Stimulated activated CD4-positive, alpha-beta T cell treated with anti-CD3 and anti-CD28 coated beads, TNF-alpha, amount 100 ng/mL, for 1 hour (primary cell): Measurements from ENCODE around the gene TTC29.

Source experiments
- DNase-seq, 3 donors: peaks; one replicate each; pipeline ENCODE4 v3.0.0-alpha.2; 2020; ENCODE audit warnings: low read depth in 3 of 3, low spot score in 1 of 3

TTC29 gene

DNA sequence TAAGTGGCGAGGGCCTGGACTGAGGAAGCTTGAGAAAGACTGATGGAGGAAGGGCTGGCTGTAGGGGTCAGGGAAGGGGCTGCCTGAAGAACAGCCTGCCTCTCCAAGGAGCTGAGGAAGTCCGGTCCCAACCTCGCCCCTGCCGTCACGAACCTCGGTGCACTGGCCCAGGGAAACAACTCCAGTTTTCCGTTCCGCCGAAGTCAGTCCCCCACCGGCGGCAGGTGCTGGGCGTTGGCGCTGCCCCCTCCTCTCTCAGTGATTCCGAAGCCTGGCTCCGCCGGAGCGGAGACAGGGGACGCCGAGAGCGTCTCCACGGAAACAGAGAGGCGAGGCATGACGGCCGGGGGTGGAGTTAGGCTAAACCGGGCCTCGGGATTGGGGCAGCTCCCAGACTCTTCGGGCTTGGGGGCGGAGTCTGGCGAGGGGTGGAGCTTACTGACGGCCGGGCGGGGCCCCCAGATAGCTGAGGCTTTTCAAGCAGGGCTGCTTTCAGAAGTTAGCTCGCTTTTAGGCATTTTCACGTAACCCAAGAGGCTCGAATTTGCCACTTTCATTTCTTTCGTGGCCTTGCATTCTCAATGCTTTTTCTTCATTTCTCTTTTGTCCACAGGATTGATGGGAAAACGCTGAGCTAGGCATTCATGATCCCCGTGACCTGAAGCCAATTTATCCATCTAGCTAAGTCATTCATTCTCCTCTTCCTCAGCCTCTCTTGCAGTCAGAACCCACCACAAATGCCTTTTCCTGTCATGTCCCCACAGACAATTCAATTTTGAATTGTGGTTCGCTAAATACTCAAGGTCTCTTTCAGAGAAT lies at the start of gene TTC29:
TTC29 (minus strand) TSS at position 309 of the 819 bp plus-strand sequence. CDS start 5,969 bp downstream, outside the sequence.
- peak; percentile 37 to 81 (median 60) for DNase-seq

GRCh38 chr4:146981651-146982050 lies 36.0 kb upstream of the TTC29 start:
- DNase-seq, result no peak

DNA sequence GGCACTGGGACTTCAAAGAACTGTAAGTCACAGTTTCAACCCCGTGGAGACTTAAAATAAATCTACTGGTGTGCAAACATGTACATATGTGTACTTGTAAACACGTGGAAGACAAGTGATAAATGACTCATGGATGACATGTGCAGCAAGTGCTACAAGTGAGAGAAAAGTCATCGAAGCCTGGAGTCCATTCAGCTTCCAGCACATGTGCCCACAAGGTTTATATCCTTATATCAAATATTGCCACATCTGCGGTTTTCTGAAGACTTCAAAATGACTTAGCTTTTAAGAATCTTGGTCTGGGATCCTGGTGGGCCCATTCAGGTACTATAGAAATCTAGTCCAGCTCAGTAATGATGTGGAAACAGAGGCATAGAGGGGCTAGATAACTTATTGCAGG lies 33.0 kb upstream of the TTC29 start:
- no peak for DNase-seq

DNA sequence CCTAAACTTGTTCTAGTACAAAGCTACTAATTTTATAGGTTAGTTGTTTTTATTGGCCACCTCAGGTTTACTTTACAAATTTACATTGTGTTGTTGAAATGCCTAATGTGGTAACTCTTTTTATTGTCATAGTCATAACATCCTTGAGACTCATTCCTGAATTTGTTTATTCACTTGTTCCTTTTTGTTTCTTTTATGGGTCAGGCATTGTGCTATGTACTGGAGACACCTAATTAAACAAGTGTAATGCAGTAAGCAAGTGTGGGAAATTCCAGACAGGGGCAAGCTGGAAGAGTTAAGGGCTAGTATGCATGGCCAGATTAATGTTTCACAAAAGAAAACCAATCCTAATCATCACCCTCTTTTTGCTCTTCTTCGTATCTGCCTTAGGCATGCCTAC lies 30.5 kb upstream of the TTC29 start:
- no peak for DNase-seq

DNA sequence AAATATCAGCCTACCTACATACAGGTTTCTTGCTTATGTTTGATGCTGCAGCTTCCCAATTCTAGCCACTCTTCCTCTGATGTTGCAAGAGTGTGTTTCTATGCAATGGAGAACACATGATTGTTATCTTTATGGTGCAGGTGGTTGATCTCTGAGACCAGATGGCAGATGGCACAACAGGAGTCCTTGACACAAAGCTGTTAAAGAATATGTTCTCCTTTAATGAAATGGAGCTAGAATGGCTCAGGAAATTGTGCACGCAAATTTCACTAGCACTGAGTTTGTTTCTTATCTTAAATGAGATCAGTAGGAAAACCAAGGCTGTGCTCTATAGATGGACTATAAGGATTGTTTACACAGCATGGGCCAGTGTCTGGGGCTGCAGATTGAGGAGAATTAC lies 29.9 kb upstream of the TTC29 start:
- no peak for DNase-seq

DNA sequence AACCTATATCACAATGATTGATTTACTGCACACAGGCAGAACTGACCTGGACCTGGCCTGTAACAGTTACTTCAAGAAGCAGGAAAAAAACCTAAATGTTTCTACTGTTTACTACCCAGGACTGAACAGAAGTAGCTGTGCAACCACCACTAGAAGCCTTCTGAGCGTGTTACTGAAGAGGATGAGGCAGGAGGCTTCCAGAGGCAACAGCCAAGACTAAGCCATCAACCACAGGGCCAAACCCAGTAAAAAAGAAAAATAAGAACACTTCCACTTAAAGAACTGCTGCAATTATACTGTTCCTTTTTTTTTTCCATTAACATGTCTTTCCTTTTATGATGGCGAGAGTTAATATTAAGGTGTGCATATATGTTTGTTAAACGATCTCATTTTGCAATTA lies 29.4 kb upstream of the TTC29 start:
- DNase-seq, result no peak

- DNase-seq, result no peak
Observed at GRCh38 chr4:146972036-146972435, 26.4 kb upstream of the TTC29 start.

- no peak for DNase-seq
Observed at GRCh38 chr4:146969126-146969525, 23.5 kb upstream of the TTC29 start.

DNA sequence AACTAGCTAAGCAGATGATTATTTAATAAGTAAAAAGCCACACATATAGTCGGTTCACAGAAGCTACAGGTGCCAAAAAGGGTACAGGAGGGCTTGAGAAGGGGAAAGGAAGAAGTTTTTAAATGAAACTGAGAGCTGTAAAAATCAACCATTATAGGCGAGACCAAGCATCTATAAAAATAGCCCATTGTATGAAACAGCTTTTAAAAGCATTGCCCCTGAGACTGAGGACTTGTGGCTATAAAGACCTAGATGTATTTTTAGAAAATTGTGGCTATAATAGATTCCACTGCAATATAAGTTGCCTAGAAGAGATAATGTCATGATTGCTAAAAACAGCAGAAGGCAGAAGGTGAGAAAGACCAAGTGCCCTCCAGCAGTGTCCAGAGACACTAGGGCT lies 15.0 kb upstream of the TTC29 start:
- no peak for DNase-seq

DNA sequence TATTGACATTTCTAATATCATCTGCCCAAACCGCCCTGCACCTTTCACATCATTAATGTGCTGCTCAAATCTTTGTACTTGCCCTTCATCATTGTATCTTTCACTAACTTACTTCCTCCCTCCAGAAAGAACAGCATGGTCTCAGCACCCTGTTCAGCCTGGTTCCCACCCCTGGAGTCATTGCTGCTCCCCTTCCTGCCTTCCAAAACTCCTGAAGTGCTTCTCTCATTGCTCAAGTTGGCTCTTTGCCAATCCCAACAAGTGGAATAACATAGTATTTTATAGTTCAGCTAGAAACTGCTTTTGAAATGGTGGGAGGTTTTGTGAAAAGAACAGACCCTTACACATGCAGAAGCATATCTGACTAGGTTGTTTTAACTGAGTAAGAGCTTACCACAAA lies 14.0 kb upstream of the TTC29 start:
- DNase-seq, result no peak

DNA sequence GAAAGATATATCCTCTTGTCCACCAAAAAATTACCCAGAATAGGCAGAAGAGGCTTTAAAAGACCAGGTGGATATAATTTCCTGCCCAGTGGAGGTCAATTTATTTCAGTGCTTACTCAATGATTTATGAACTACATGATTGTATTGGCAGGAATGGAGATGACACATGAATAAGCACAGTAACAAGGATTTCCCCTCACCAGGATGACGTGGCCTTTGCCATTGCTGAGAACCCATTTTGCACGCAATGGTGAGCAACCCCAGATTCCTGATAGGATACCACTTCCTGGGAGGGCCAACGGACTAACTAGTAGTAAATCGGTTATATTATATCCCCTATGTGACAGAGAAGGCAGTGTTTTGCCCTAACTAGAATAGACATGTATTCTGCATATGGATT lies 11.6 kb upstream of the TTC29 start:
- no peak for DNase-seq

DNA sequence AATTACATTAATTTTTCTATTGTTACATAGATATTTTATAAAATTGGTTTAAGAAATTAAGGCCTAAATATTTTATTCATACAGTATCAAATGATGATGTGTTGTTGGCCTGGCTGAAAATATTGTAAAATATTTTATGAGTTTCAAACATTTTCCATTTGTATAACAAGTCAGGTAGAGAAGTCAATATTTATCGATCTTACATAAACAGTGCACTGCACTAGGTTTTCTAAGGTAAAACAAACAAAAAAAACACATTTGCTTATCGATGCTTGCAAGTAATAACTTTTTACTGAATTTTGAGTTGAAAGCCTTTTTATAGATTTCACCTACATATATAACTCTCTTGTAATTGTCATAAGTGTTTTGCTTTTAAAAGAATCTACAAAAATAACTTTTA lies 7.2 kb upstream of the TTC29 start:
- DNase-seq, result no peak

DNA sequence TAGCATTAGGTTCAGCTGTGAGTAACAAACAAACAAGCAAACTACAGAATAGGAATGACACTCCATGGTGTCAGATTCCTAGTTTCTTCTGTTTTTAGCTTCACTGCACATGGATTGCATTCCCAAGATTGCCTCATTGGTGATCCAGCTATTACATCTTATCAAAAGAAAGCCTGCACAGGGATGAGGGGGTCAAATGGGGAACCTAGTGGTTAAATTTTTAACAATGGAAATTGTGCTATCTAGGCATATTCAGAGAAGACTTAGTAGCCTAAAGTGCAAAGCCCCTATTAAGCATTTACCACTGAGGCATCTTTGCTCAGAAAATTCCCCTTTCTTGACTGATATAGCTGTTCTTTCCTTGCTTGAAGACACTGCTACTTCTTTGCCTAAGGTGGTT lies 3.9 kb upstream of the TTC29 start:
- DNase-seq, result no peak

- DNase-seq, result no peak
Observed at GRCh38 chr4:146943691-146944375, 1.8 kb downstream of the TTC29 start.

DNA sequence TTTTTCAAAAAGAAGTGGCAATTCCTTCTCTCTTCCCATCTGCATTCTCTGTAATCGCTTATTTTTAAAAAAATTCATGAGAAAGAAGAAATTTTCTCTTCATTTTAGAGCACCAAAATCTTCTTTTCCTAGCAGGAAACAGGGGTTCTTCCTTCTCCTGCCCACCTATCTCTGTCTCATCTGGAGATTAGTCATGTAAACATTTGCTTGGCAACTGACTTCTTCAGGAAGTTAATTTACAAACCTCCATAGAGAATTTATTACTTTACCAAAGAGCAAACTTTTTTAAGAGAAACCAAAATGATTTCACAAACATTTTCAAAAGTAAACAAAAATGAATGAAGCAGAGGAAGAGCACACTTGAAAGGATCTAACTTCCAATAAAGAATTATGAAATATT lies 13.5 kb downstream of the TTC29 start:
- DNase-seq, result no peak

- DNase-seq, result no peak
Observed at GRCh38 chr4:146930673-146931072, 15.0 kb downstream of the TTC29 start.

GRCh38 chr4:146927695-146928094 lies 18.0 kb downstream of the TTC29 start:
- DNase-seq, result no peak

DNA sequence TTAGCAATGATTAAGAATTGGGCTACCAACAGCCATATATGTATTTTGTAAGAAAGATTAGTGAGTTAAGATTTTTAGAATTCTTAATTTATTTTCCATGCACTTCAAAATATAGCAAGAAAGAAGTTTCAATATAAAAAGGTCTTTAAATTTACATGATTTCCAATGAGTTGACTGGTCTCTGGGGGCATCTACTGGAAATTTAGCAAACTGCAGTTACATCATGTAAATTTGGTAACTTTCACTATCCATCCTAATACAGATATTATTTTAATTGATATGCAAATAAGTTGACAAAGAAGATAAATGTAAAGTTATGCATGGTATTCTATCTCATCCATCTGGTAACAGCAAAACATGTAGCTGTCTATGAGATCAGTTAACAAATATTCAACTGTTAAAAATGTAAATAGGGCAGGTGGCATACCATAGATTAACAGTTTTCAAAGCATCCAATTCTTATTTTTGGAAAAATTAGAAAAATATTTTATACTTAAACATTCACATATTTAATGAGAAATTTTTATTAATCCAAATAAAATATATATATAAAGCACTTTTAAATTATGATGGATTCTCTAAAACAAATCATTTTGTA lies 29.1 kb downstream of the TTC29 start:
- no peak for DNase-seq

- DNase-seq, result no peak
Observed at GRCh38 chr4:146915132-146915531, 30.5 kb downstream of the TTC29 start.

DNA sequence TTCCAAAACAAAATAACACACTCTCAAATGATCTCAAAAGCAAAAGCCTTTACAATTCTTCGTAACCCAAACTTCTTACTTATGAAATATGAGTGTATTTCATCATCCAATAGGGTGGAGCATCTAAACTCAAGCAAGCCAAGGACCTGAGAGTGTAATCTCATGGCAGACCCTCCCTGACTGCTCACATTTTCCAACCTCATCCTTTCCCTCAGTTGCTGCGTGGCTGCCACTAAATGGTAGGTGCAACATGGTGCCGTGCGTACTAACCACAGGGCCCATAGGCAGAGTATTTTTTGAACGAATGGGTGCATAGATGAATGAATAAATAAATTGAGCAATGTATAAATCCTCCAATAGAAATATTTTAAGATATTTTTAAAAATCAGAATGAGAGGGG lies 45.4 kb downstream of the TTC29 start:
- DNase-seq, result no peak

- DNase-seq, result no peak
Observed at GRCh38 chr4:146890301-146890700, 55.4 kb downstream of the TTC29 start.

- no peak for DNase-seq
Observed at GRCh38 chr4:146883070-146883469, 62.6 kb downstream of the TTC29 start.
